ENCODE measurements around the gene METAP1D. TPM values are rescaled to one million over a fixed set of nuclear protein-coding genes. Genes with fewer than 3 reads are reported as not detected.
A peak's percentile ranks its signal among the peaks of the same experiment; 100 is the strongest.

The METAP1D gene
- total RNA-seq, 1 donor from 2014 or later = 3.5 TPM

DNA sequence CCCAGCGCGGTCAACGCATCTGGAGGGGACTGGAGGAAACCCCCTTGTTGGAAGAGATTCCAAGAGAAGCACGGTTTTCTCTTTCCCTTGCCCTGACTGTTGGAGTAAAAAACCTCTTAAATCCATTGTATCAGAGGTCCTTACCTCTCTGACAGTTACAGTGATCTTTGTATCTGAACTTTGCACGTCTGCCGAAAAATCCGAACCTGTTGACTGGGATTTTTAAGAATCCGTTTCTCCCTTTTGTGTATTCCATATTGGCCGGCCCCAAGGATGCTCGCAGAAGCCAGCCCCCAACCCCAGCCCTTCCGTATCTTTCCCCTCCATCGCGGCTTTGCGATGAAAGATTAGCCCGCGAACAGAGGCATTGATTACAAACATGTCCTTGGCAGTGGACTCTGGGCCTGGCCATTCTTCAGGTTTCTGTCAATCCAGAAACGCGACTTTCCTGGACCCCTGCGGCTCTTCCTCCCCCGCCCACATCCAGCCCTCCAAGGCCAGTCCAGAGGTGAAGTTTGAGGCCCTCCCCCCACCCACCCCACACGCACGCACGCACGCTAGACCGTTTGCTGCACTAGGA lies 81.0 kb downstream of the METAP1D start:
- no peak for ATAC-seq

DNA sequence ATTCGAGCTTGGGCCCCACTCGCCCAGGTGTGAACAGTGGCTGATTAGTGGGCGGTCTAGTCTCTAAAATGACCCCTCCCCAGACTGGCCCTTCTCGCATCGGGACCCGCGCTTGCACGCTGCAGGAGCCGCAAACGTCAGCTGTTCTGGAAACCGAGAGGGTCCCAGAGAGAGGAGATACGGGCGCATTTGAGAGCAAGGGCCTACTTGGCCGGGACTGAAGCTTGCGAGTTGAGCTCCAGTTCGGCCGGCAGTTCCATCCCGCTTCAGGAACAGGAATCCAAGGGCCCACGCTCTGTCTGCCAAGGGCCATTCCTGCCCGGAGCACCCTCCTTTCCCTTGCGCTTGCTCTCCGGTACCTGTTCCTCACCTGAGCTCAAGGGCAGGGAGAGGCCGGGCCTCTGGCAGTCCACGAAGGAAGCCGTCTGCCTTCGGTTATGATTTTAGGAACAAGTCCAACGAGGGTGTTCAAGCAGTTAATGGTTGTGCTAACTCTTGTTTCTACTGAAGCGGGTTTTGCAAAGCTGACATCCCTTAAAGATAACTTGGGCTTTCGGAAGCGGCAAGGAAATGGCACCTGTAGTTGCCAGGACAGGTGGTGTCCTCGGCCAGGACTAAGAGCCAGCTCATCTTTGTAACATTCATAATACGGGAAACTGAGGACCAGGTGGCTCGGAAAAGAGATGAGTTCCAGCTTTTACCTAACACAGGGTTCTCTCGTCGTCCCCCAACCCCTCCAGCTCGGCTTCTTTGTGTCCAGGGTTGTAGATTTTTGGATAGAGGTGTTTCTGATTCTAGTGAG lies 81.7 kb downstream of the METAP1D start:
- ATAC-seq = no peak

DNA sequence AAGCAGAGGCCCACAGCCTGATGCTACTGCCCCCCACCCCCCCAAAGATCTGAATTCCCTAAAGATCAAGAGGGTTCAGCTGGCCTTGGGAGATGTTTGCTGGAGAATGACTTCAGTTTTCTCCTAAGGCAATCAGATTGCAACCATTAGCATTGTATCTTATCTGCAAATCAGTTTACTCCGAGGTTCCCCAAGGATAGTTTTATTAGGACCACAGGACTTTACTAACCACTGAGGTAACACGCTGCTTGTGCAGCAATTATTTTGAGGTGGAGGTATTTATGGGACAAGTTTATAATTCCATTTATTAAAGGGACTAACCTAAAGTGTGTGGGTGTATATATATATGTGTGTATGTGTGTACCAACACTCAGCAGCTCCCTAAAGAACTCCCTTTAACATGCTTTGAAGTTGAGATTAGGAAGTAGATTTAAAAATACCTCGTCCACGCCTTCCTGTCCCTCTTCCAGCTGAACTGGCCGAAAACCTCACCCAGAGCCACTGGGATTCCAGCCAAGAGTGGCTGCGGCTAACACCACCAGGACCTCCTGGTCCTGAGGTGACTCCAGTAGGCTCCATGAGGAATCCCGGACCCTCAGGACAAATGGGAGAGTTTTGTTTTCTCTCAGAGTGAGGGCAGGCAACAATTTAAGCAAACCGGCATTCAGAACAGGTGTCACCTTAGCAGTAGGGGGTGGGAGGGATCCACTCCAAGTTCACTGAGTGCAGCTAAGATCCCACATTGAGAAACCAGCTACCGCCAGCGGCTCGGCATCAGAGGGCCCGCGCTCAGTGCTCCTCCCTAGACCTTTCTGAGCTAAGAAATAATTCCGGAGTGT lies 82.6 kb downstream of the METAP1D start:
- no peak for ATAC-seq

DNA sequence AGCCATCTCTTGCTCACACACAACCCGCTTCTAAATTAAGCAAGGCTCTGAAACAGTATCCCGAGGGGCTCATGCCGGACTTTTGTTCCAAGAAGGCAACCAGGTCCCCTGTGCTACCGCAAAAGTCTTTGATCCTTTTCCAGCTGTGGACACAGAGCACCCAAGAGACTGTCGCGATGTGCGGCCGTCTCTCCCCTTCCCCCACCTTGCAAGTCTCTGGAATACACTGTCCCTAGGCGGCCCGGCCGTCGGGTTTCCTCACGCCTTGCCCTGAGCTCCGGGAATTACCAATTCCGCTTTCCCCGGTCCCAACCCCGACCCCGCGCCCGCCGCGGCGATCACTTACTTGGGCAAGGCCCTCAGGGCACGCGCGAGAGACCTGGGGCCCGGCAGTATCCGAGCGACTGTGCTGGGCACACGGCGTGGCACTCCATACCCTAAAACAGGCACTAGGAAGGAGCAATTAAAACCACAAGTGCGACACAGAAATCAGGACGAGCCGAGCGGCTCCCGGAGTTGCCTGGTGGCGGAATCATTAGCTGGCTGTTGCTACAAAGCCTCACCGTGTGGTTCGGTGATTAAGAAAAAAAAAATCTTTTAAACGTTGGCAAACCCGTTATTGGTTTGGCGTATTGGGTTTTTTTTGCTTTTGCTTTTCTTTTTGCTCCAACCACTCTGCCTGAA lies 83.3 kb downstream of the METAP1D start:
- no peak for ATAC-seq

DNA sequence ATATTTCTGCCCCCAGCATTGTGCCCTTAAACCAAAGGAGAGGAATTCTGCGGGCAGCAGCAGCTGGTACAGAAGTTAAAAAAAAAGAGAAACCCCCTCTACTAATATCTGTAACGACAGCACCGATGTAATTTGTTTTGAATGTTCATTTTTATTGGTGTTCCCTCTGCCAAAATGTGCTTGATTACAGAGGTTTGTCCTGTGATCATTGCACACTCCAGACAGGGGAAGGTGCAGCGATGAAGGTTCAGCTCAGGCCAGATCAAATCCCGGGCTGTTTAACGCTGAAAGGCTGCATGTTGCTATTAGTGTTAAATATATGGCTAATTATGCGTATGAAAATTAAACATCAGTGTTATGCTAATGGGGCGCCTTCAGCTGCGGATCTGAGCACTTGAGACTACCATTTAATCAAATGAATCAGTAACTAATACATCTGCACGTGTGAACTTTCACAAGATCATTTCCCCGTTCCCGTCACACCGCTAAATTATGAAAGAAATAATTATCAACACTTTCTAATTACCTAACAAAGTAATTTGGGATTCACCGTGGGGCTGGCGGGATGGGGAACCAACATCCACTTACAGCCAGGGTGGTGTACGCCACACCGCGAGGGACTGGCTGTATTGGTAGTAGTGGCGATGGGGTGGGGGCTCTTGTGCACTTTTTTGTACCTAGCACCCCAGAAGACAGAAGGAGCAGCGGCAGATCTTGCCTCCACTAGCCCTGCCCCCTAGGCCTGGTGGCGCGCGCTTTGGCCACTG lies 84.1 kb downstream of the METAP1D start:
- no peak for ATAC-seq

DNA sequence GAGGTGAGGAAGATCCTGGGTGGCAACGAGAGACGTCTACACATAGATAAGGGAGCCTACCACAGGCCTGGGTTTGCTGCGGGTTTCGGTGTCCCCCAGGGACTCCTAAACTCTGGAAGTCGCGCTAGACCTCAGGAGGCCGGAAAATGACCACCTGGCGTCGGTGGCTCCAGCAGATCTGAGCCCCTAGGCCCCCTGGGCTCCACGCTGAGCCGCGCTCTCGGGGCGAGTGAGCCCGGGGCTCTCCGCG lies 84.6 kb downstream of the METAP1D start:
- no peak for ATAC-seq

DNA sequence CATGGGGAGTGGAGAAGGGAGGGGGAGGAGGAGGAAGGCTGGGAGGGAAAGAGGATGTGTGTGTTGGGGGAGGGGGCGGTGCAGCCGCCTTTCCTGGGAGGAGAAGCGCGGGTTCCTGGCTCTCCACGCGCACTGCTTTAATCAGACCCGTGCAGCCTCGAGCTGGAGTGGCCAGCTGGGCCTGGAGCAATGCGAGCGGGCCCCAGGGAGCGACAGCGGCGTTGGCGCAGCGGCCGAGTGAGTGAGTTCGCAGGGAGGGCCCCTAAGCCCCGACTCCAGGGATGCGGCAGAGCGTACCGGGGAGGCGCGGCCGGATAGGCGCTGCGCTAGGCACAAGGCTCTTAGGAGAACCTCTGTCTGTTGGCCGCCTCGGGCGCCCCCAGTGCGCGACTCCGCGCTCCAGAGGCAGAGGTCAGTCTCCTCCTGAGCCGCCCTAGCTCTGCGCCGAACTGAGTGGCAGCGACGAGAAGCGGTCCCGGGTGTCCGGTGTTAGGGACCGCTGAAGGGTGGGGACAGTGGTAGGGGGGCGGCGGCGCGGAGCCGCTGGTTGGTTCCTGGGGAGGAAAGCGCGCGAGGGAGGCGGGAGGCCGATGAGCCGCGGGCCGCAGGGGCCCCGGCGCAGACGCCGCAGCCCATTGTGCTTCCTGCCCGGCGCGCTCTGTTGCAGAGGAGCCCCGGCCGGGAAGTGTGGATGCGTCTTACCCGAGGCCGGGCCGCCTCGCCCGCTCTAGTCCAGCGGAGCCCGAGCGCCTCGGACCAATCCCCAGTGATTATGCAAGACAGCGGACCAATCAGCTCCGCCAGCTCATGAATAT lies 85.1 kb downstream of the METAP1D start:
- peak; percentile 97 for ATAC-seq

DNA sequence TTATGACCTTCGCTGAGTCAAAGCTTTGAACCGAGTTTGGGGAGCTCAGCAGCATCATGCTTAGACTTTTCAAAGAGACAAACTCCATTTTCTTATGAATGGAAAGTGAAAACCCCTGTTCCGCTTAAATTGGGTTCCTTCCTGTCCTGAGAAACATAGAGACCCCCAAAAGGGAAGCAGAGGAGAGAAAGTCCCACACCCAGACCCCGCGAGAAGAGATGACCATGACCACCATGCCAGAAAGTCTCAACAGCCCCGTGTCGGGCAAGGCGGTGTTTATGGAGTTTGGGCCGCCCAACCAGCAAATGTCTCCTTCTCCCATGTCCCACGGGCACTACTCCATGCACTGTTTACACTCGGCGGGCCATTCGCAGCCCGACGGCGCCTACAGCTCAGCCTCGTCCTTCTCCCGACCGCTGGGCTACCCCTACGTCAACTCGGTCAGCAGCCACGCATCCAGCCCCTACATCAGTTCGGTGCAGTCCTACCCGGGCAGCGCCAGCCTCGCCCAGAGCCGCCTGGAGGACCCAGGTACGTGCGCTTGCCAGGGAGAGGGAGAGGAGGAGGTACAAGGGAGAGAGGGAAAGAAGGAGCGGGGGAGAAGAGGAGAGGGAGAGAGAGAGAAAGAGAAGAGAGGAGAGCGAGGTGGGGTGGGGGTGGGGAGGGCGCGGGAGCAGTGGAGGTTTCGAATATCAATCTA lies 85.9 kb downstream of the METAP1D start, which contains the start of gene DLX1:
DLX1 (plus strand) TSS at position 48 of the 700 bp plus-strand sequence; CDS start at position 219, 171 bp downstream.
- ATAC-seq = peak; percentile 2

DNA sequence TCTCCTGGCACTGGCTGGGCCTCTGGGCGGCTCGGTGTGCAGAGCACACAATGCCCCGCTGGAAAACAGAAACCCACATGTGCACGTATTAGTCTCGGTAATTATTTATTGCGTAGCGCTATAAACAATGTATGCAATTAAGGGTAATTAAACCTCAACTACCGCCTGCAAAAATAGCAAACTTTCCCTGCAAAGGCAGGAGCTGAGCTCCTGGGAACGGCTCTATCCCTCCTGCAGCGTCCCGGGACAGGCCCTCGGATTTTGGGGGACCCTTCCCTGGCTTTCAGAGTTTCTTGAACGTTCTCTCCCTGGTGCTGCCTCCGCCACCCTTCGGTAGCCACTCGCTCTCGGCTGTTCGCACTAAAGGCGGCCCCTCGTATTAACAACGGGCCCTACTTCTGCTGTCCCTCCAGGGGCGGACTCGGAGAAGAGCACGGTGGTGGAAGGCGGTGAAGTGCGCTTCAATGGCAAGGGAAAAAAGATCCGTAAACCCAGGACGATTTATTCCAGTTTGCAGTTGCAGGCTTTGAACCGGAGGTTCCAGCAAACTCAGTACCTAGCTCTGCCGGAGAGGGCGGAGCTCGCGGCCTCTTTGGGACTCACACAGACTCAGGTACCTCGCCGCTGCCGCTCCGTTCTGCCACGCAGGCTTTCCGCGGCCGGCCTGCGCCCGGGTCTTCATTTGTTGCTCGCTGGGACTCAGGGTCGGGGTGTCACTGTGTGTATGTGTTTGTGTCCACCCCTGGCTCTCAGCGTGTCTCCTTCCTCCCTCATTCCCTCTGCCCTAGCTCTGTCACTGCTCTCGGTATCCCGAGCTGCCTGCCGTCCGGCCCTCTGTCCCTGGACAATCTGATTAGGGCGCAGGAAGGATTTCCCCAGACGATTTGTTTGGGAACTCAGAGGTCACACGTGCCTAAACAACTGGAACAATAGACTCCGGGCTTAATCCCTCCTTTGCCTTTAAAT lies 86.8 kb downstream of the METAP1D start:
- peak; percentile 43 for ATAC-seq

DNA sequence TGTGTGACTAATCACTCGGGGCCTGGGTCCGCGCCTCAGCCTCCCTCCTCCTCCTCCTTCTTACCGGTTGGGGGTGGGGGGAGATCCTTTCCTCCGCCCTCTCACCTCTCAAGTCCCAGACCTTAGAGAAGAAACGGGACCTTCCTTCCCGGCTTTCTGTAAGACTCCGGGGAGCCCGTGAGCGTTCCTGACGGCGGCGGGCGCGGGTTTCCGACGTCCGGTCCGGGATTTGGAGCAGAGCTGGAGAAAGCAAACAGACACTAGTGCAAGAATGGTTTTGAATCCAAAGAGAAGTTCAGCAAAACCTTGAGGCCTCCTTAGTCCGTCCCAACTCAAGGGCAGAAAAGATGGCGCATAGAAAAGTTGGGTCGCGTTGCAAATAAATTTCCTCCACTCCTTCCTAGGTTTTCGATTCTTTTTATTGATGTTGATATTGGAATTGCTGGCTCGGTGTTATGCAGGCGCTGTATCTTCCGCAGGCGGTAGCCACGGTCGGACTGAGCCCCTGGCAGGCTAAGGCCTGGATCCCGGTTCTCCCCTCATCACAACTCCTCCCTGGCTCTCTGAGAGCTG lies 87.5 kb downstream of the METAP1D start:
- no peak for ATAC-seq

DNA sequence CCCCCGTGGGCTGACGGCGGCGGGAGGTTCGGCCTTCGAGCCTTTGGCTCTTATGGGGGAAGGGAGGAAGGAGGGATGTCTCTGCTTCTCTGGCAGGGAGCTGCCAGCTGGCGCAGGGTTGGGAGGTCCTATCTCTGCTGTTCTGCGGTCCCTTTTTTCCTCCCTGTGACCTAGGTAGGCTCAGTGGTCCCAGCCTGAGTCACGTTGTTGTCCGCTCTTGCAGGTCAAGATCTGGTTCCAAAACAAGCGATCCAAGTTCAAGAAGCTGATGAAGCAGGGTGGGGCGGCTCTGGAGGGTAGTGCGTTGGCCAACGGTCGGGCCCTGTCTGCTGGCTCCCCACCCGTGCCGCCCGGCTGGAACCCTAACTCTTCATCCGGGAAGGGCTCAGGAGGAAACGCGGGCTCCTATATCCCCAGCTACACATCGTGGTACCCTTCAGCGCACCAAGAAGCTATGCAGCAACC lies 88.1 kb downstream of the METAP1D start:
- no peak for ATAC-seq

DNA sequence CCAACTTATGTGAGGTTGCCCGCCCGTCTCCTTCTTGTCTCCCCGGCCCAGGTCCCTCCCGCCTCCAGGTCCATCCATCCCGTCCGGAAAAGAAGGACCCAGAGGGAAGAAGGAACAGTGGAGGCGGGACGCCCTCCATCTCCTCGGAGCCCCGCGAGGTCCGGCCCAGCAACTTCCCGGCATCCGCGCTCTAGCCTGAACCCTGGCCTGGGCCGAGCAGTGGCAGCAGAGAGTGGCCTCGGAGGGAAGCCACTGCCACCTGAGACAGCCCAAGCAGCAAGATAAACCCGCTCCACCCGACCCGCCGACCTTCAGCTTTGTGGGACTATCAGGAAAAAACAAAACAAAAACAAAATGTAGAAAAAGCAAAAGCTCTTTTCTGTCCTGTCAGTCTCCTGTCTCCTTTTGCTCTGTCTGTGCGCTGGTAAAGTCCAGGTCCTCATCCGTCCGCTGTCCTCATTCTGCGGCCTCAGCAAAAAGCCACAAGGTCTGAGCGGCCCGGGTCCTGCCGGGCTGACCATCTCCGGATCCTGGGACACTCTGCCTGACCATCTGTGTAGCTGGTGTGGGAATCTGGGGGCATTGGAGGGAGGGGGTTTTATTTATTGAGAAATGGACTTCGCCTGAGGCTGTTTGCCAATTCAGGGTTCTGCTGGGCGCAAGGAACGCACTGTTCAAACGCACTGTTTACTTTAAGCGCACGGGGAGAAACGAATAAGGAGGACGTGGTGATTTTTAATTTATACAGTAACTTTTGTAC lies 88.7 kb downstream of the METAP1D start:
- no peak for ATAC-seq

DNA sequence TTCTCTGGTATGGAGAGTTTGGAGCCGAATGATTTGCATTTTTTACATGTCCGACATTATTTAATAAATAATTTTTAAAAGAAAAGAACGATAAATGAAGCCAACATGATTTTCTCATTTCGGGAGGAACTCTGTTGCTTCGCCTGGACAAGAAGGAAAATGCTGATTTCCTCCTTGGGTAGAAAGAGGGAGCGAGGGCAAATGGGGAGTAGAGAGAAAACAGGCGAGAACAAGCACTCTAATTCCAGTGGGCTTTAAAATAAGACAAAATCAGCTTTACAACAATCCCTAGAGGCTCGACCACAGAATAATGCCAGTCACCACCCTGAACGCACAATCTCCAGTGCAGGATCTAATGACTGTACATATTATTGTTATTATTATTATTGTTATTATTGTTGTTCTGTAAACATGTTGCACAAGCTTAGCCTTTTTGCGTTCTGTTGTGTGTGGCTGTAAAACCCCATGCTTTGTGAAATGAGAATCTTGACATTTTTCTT lies 89.3 kb downstream of the METAP1D start:
- no peak for ATAC-seq

DNA sequence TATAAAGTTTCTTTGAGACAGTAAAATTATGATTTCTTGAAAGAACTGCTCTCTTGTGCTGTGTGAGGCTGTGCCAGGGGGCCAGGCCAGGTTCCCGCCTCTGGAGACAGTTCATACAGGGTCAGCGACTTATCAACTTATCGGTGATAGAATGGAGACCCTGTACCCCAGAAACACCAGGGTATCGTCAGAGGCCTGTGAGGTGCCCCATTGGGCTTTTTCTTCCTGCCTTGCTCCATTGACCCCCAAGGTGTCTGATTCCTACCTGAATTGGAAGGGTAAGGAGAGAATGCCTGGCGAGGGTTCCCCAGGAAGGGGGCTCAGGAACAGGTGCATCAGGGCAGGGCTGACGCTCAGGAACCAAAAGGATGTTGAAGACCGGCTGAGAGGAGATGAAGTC lies 89.9 kb downstream of the METAP1D start:
- ATAC-seq = no peak

DNA sequence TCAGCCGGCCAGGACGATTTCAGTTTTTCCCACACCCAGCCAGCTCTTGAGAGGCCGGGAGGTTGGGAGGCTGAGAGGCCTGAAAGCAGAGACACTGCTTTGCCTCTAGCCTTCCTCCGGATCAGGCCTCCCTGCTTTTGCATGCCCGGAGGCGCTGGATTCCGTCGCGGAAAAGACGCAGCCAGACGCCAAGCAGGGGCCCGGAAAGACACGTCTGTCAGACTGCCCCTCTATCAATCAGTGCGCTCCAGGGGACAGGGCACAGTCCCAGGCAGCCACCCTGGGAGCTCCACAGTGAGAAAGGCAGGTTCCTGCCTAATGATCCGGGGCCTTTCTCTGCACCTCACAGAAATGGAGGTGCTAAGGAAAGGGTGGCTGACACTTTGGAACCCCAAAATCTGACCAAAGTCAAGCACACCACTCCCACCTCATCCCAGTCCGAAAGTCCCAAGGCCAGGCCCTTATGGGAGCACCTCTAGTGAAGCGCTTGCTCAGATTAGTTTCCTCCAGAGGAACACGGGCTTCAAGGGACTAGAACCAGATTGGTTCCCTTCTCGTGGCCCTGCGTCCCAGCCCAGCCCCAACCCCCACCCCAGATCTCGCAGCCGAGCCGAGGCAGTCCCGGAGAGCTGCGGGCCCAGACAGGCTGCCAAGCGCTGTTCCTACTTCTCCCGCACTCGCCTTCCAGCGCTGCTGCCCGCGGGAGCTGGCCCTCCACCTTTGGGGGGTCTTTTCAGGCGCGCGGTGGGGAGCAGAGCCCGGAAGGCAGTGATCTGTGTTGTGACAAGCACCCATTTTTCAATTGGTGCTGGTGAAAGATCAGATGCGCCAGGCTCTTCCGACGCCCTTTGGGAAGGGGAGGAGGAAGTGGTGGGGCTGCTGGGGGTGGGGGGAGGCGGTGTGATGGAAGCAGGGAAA lies 90.5 kb downstream of the METAP1D start:
- ATAC-seq = no peak

DNA sequence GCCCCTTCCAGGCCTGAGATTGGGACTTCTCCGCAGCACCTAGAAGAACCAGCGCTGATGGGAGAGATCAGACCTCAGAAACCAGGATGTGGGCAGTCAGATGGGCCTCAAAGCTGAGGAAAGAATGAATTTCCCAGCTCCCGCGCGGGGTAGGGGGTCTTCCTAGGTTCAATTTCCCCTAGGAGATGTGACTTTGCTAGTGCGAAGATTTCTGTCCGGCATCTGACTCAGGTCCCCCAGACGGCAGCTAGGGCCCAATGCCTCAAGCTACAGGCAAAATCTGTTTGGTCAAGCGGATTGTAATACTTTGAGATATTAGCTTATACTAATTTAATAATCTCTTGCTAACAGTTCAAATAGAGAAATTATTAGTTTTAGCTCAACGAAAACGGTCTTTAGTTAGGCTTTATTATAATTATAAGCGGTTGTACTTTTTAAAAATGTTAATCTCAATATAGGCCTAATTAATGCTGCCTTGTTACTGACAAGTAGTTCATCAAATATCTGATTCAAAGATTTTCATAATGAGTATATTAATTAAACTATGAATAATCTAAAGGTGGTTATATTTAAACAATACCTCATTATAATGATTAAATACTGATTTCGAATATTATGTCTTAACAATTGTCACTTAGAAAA lies 91.4 kb downstream of the METAP1D start:
- ATAC-seq = no peak
